Neuronal stem cell (in vitro differentiated cells): ENCODE results near the gene CNTNAP2.

Experiments used
- DNase-seq: peaks from one replicate; pipeline ENCODE4 v3.0.0-alpha.2; 2013; ENCODE audit warnings: low spot score
- H2AFZ ChIP-seq: one replicate; pipeline ENCODE4 v1.6.1; 2013; ENCODE audit warnings: mild to moderate bottlenecking, low read length, inconsistent platforms
- H2AK5ac ChIP-seq: 2 replicates; pipeline ENCODE4 v1.6.1; 2013; ENCODE audit warnings: low read depth, mild to moderate bottlenecking, inconsistent platforms, low read length, moderate library complexity, mixed read lengths
- H2BK120ac ChIP-seq: 2 replicates; pipeline ENCODE4 v1.6.1; 2013; ENCODE audit warnings: low read depth, mild to moderate bottlenecking, inconsistent platforms, low read length, moderate library complexity, mixed read lengths
- H2BK12ac ChIP-seq: one replicate; pipeline ENCODE4 v1.6.1; 2013; ENCODE audit warnings: low read length, inconsistent platforms
- H2BK15ac ChIP-seq: 2 replicates; pipeline ENCODE4 v1.6.1; 2013; ENCODE audit warnings: mild to moderate bottlenecking, low read length, inconsistent platforms, mixed read lengths
- H2BK5ac ChIP-seq: one replicate; pipeline ENCODE4 v1.6.1; 2013; ENCODE audit warnings: inconsistent platforms, mild to moderate bottlenecking, low read length, moderate library complexity
- H3K14ac ChIP-seq: one replicate; pipeline ENCODE4 v1.6.1; 2013; ENCODE audit warnings: low read length, inconsistent platforms
- H3K18ac ChIP-seq: 2 replicates; pipeline ENCODE4 v1.6.1; 2013; ENCODE audit warnings: low read length, inconsistent platforms
- H3K23ac ChIP-seq: 2 replicates; pipeline ENCODE4 v1.6.1; 2013; ENCODE audit warnings: low read depth, mild to moderate bottlenecking, mixed read lengths, low read length, inconsistent platforms; ENCODE audit not compliant: poor library complexity
- H3K27ac ChIP-seq: replicated peaks from 3 replicates; pipeline ENCODE4 v1.5.1; 2013; ENCODE audit warnings: low read length, inconsistent platforms
- H3K27me3 ChIP-seq, 3 experiments: 2 replicates each; pipeline ENCODE4 v1.6.1; 2013; ENCODE audit warnings: low read length in 3 of 3, mild to moderate bottlenecking in 2 of 3, inconsistent platforms in 1 of 3, low read depth in 1 of 3, mixed read lengths in 1 of 3, moderate library complexity in 1 of 3; ENCODE audit not compliant: control insufficient read depth in 3 of 3, insufficient read depth in 3 of 3
- H3K36me3 ChIP-seq, 2 donors: replicated peaks in 1 of 2; 2 replicates each; pipeline ENCODE4 v1.6.1; 2013; ENCODE audit warnings: low read length in 2 of 2; ENCODE audit not compliant: control insufficient read depth in 2 of 2, insufficient read depth in 2 of 2
- H3K4ac ChIP-seq: 2 replicates; pipeline ENCODE4 v1.6.1; 2013; ENCODE audit warnings: inconsistent platforms, mild to moderate bottlenecking, low read length, moderate library complexity
- H3K4me1 ChIP-seq, 2 donors: 1 replicate in 1 of 2; 2 replicates in 1 of 2; pipeline ENCODE4 v1.6.1; 2013; ENCODE audit warnings: low read length in 2 of 2, low read depth in 1 of 2; ENCODE audit not compliant: control insufficient read depth in 2 of 2, insufficient read depth in 1 of 2
- H3K4me2 ChIP-seq: one replicate; pipeline ENCODE4 v1.6.1; 2013; ENCODE audit warnings: mild to moderate bottlenecking, low read length, inconsistent platforms; ENCODE audit not compliant: insufficient read depth, poor library complexity, severe bottlenecking
- H3K4me3 ChIP-seq, 2 donors: 2 replicates each; pipeline ENCODE4 v1.5.1; 2013; ENCODE audit warnings: low read length in 2 of 2, mild to moderate bottlenecking in 2 of 2, inconsistent platforms in 1 of 2, moderate library complexity in 1 of 2
- H3K79me1 ChIP-seq: one replicate; pipeline ENCODE4 v1.6.1; 2013; ENCODE audit warnings: low read depth, mild to moderate bottlenecking, inconsistent platforms, low read length, moderate library complexity
- H3K9ac ChIP-seq: one replicate; pipeline ENCODE4 v1.6.1; 2013; ENCODE audit warnings: mild to moderate bottlenecking, low read depth, low read length, inconsistent platforms; ENCODE audit not compliant: poor library complexity
- H3K9me3 ChIP-seq, 2 donors: replicated peaks in 1 of 2; 2 replicates each; pipeline versions ENCODE3 to v1.6.1; 2013; ENCODE audit warnings: low read length in 2 of 2, mild to moderate bottlenecking in 2 of 2, inconsistent platforms in 1 of 2, low read depth in 1 of 2, mixed read lengths in 1 of 2, moderate library complexity in 1 of 2; ENCODE audit not compliant: control insufficient read depth in 2 of 2, insufficient read depth in 1 of 2
- H4K8ac ChIP-seq: one replicate; pipeline ENCODE4 v1.6.1; 2013; ENCODE audit warnings: low read depth, mild to moderate bottlenecking, inconsistent platforms, low read length, moderate library complexity
- H4K91ac ChIP-seq: one replicate; pipeline ENCODE4 v1.6.1; 2013; ENCODE audit warnings: low read length, low read depth, mild to moderate bottlenecking, inconsistent platforms; ENCODE audit not compliant: poor library complexity
- WGBS, 2 donors: extraction: QIAGEN DNeasy Blood & Tissue Kit; methylation state at CpG; one replicate each; pipeline ENCODE4 v1.1.7; 2013; ENCODE audit warnings: missing lambda C conversion rate in 2 of 2, mixed read lengths in 1 of 2; ENCODE audit not compliant: insufficient read length in 2 of 2, insufficient replicate concordance in 1 of 2; ENCODE audit errors: extremely low coverage in 2 of 2; 5-methylcytosine and 5-hydroxymethylcytosine counted together

CNTNAP2 gene

DNA sequence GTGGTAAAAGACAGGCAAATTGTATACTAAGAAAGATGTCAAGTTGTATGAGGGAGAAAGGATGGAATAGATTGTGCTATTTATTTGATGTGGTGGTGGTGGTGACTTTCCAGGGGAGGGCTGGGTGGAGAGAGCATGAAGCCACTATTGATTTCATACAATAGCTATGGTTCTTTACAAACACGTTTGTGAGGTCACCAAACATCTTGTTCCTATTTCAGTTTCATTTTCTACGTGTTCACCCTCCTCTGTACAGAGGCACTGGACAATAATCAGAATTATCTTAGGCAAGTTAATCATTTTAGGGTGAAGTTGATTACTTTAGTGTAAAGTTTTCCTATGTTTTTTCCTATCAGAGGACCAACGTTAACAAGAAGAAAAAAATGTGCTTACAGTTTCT, 10.3 kb upstream of the CNTNAP2 start:
- no peak overlapping the region for H3K9ac ChIP-seq
- WGBS, 2 donors = no CpG with 5 or more reads among the region's 3 CpGs

DNA sequence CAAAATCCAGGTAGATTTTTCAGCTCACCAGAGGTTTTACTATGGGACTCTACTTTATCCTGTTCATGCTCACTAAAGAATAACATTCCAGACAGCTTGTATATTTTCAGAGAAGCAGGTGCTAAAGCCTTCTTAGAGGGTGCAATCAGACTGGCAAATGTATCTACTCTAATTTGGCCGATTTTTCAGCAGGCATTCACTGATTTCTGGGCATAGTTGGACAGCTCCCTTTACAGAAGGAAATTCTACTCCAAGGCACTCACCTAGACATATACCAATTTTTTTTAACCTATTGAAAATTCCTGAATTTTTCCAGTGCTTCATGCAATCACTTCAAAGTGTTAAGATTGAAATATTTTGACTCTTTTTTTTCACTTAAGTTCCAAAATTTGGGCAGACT, 3.8 kb upstream of the CNTNAP2 start:
- no peak overlapping the region for H3K9ac ChIP-seq
- H3K36me3 ChIP-seq = no peaks in the 10 kb centered on the region
- no peak overlapping the region for H2BK120ac ChIP-seq
- no peak overlapping the region for H3K4ac ChIP-seq
- H4K8ac ChIP-seq = no peak overlapping the region
- no peak overlapping the region for H3K4me2 ChIP-seq
- H3K18ac ChIP-seq = no peak overlapping the region
- H2BK5ac ChIP-seq = no peak overlapping the region
- WGBS, 2 donors = no CpG with 5 or more reads among the region's 1 CpG
- H3K14ac ChIP-seq = no peak overlapping the region
- H3K9me3 ChIP-seq = no peaks in the 10 kb centered on the region
- H2BK12ac ChIP-seq = no peak overlapping the region
- H3K4me1 ChIP-seq = peaks cover 5 to 6% of the 10 kb centered on the region in 2 donors
- no peak overlapping the region for H4K91ac ChIP-seq
- peaks cover 0 to 12% (median 3%) of the 10 kb centered on the region in 3 experiments for H3K27me3 ChIP-seq
- no peak overlapping the region for H3K4me3 ChIP-seq
- no peak for DNase-seq
- H3K23ac ChIP-seq = no peak overlapping the region
- H3K27ac ChIP-seq = no peak overlapping the region
- no peak overlapping the region for H2AK5ac ChIP-seq
- H2AFZ ChIP-seq = no peak overlapping the region
- H3K79me1 ChIP-seq = no peaks in the 10 kb centered on the region
- no peak overlapping the region for H2BK15ac ChIP-seq

More for the DNA sequence above, 10.3 kb upstream of the CNTNAP2 start:
- no peak overlapping the region for H2BK15ac ChIP-seq
- H3K9me3 ChIP-seq = no peaks in the 10 kb centered on the region
- no peak overlapping the region for H3K4me2 ChIP-seq
- H4K8ac ChIP-seq = no peak overlapping the region
- H3K79me1 ChIP-seq = no peaks in the 10 kb centered on the region
- H3K23ac ChIP-seq = no peak overlapping the region
- H3K4me1 ChIP-seq = no peaks in the 10 kb centered on the region
- no peak overlapping the region for H2AFZ ChIP-seq
- no peak overlapping the region for H4K91ac ChIP-seq
- no peak overlapping the region for H2BK120ac ChIP-seq
- no peak for DNase-seq
- no peak overlapping the region for H3K4ac ChIP-seq
- no peak overlapping the region for H2BK12ac ChIP-seq
- no peak overlapping the region for H3K27ac ChIP-seq
- H3K36me3 ChIP-seq = no peaks in the 10 kb centered on the region
- no peaks in the 10 kb centered on the region for H3K27me3 ChIP-seq
- H2AK5ac ChIP-seq = no peak overlapping the region
- H3K18ac ChIP-seq = no peak overlapping the region
- no peak overlapping the region for H3K4me3 ChIP-seq
- no peak overlapping the region for H2BK5ac ChIP-seq
- no peak overlapping the region for H3K14ac ChIP-seq

DNA sequence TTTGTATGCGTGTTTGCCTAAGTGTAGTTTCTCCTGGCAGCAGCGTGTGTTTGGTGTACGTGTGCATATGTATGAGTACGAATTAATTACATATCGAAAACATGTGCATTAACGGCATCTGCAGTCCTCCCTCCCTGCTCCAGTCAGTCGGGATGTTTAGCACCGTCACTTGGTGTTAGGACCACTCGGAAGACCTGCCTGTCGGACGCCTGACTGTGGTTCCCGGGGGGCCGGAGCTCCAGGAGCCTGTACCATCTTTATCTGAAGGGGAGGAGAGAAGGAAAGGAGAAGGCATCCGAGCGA, 1.1 kb upstream of the CNTNAP2 start:
- Histone ChIP-seq H2BK120ac (no peak overlapping the region), H3K9me3 (no peaks in the 10 kb centered on the region), H3K14ac (no peak overlapping the region), H3K23ac (no peak overlapping the region), H2BK5ac (no peak overlapping the region), H2BK15ac (no peak overlapping the region), H4K91ac (no peak overlapping the region), H3K27me3 (peaks cover 0 to 12% (median 3%) of the 10 kb centered on the region in 3 experiments), H3K4me3 (peak overlapping the region in 1 of 2 donors; percentile 17), H3K4me2 (peak overlapping the region; percentile 13), H4K8ac (no peak overlapping the region), H2AFZ (peak overlapping the region; percentile 98), H3K27ac (no peak overlapping the region), H2BK12ac (no peak overlapping the region), H3K4ac (no peak overlapping the region), H3K36me3 (no peaks in the 10 kb centered on the region), H3K9ac (no peak overlapping the region), H3K79me1 (no peaks in the 10 kb centered on the region), H3K18ac (no peak overlapping the region), H2AK5ac (no peak overlapping the region), H3K4me1 (peaks cover 5 to 6% of the 10 kb centered on the region in 2 donors)
- DNase-seq = no peak
- no CpG with 5 or more reads among the region's 15 CpGs for WGBS, 2 donors

DNA sequence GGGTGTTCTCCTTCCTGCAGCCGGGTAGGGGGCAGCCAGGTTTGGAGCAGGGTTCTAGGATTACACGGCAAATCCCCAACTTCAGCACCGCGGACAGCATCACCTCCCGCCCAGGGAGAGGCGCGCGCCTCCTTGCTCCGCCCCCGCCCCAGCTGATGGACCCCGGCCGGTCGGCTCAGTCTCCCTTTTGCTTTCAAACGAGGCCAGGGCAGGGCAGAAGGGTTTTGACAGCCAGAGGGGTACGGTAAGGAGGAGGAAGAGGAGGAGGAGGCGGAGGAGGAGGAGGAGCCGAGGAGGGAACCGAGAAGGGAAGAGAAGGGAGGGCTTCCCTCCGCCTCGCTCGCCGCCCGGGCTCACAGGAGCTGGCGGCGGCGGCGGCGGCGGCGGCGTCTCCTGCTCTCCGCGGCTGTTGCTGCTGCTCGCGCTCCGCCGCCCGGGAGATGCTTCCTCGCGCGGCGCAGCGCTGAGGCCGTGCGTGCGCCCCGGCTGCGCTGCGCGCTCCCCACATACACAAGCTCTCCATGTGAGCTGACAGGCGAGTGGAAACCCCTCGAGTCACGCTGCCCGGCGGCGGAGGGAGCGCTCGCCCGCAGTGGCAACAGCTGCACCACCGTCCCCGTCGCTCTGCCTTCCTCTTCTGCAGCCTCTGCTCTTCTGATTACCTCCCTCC, 615 bp upstream of the CNTNAP2 start:
- peaks cover 0 to 12% (median 3%) of the 10 kb centered on the region in 3 experiments for H3K27me3 ChIP-seq
- peak overlapping the region; percentile 21 for H3K9ac ChIP-seq
- no peak overlapping the region for H4K8ac ChIP-seq
- H4K91ac ChIP-seq = no peak overlapping the region
- H3K4me2 ChIP-seq = peak overlapping the region; percentile 95
- no peaks in the 10 kb centered on the region for H3K79me1 ChIP-seq
- no peak overlapping the region for H2BK120ac ChIP-seq
- H3K4me1 ChIP-seq = peaks cover 5 to 6% of the 10 kb centered on the region in 2 donors
- H3K4ac ChIP-seq = no peak overlapping the region
- peak overlapping the region; percentile 80 for H3K18ac ChIP-seq
- H2BK15ac ChIP-seq = no peak overlapping the region
- H2AK5ac ChIP-seq = no peak overlapping the region
- H3K4me3 ChIP-seq = peak overlapping the region; percentile 49 to 86
- H3K27ac ChIP-seq = no peak overlapping the region
- no peak overlapping the region for H3K14ac ChIP-seq
- H3K9me3 ChIP-seq = no peaks in the 10 kb centered on the region
- no peak overlapping the region for H2BK5ac ChIP-seq
- peak overlapping the region; percentile 98 for H2AFZ ChIP-seq
- no peak overlapping the region for H2BK12ac ChIP-seq
- H3K36me3 ChIP-seq = no peaks in the 10 kb centered on the region
- peak; percentile 92 for DNase-seq
- WGBS, 2 donors = no CpG with 5 or more reads among the region's 62 CpGs
- H3K23ac ChIP-seq = no peak overlapping the region
